GM19099 (cell line): ENCODE results near the gene PLEKHM1.

Experiments used
- POLR2A ChIP-seq: IDR thresholded peaks from 3 replicates; pipeline ENCODE4 v1.6.1; 2011; ENCODE audit warnings: low read depth; ENCODE audit not compliant: insufficient read length; ENCODE audit errors: extremely low read depth

PLEKHM1 gene

GRCh38 chr17:45431531-45432404 is 58.8 kb downstream of the PLEKHM1 start:
- TF ChIP-seq POLR2A = peak; percentile 67

- TF ChIP-seq POLR2A = no peak
Observed at GRCh38 chr17:45430738-45431530, 59.6 kb downstream of the PLEKHM1 start.

GRCh38 chr17:45430006-45430737 is 60.3 kb downstream of the PLEKHM1 start:
- TF ChIP-seq POLR2A = no peak

DNA sequence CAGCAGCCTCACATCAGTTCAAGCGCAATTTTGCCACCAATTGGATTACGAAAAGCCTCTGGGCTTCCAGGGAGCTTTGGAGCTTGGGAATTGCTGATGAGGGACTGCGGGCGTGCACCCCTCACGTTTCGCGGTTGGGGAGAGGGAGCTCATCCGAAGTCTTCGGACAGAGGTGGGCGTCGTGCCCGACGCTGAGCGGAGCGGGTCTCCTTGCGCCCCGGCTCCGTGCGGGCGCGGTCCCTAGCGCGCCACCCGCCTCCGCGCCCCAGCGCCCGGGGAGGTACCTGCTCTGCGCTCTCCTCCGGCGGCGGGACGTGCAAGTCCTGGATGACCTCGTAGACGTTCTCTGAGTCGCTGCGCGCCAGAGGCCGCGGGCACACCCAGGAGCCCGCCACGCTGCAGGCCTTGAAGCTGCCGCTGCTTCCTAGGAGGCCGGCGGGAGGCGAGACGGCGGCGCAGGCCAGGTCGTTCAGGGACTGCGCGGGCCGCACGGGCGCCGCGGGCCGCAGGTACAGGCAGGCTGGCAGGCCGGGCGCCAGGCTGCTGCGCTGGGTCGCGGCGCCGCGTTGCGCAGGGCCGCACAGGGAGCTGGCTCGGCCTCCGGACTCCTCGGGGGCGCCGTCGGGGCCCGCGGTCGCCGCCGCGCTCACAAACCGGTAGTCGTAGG is 61.0 kb downstream of the PLEKHM1 start:
- TF ChIP-seq POLR2A = no peak

GRCh38 chr17:45428931-45429338 is 61.6 kb downstream of the PLEKHM1 start:
- no peak for TF ChIP-seq POLR2A

- TF ChIP-seq POLR2A = peak; percentile 12
Observed at GRCh38 chr17:45428050-45428617, 62.4 kb downstream of the PLEKHM1 start.

GRCh38 chr17:45427181-45427835 is 63.2 kb downstream of the PLEKHM1 start:
- TF ChIP-seq POLR2A = no peak

DNA sequence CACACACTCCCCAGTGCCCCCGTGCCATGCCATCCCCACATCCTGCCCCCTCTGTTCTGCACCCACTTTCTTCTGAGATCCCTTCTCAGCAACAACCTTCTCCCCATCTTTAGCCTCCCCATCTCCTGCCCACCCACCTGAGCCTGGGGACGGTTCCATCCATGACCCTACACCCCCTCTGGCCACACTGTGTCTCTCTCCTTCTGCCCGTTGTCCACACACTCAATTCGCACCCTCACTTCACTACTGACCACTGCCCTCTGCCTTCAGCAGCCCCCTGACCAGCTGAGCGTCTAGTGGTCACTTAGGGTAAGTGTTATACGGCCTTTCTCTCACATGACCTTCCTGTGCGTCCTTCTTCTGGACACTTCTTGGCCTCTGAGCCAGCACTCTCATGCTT is 64.0 kb downstream of the PLEKHM1 start:
- TF ChIP-seq POLR2A = no peak

DNA sequence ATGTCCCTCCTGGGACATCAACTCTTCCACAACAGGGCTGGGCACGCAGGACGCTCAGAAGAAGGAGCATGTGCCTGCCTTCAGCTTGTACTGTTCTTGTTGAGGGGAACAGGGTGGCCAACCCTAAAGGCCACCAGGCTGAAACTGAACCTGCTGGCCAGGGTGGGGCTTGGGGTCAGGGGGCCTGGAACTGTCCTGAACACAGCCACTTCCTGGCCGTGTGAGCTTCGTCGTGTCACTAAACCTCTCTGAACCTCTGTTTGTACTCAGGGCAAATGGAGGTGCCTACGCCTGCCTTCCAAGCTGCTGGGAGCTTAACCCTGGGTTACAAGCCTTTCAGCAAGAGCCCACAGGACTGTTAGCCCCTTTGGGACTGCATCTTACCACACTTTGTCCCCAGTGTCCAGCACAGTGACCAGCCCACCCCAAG is 64.5 kb downstream of the PLEKHM1 start:
- TF ChIP-seq POLR2A = no peak

- no peak for TF ChIP-seq POLR2A
Observed at GRCh38 chr17:45425125-45425983, 65.2 kb downstream of the PLEKHM1 start.

- TF ChIP-seq POLR2A = no peak
Observed at GRCh38 chr17:45424769-45425124, 65.8 kb downstream of the PLEKHM1 start.

GRCh38 chr17:45423975-45424335 is 66.6 kb downstream of the PLEKHM1 start:
- no peak for TF ChIP-seq POLR2A

DNA sequence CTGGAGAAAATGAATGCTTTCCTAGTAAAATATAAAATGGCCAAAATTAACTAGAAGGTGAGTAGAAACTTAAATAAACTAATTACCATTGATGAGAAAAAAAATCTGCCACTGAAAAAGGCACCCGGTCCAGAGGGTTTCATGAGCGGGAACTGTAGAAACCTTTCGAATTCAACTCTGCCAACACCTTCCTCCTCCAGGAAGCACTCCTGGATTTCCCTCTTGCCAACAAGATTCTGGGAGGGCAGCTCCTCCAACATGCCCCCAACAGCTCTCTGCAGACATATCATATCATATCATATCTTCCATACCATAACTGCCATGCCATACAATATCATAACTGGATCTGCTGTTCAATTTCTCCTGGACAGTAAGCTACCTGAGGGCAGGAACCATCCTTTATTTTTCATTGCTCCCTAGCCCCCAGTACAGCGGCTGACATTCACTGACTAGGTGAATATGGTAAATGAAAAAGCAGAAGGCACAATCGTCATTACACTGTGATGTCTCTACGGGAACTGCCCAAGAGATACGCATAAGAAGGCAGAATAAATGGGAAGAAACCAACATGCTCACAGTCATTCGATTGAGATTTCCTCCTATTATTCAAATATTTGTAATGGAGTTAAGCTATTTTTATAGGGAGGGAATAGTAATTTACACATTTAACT is 67.1 kb downstream of the PLEKHM1 start:
- TF ChIP-seq POLR2A = no peak
